Fibroblast of the aortic adventitia (primary cell): ENCODE measurements around the gene TMEM181. TPM values are rescaled to one million over a fixed set of nuclear protein-coding genes. Genes with fewer than 3 reads are reported as not detected.
A peak's percentile ranks its signal among the peaks of the same experiment; 100 is the strongest.

Experiments
- DNase-seq: peaks from one replicate; pipeline ENCODE4 v3.0.0-alpha.2; 2010; ENCODE audit warnings: low read depth
- H3K4me3 ChIP-seq: 2 replicates; pipeline ENCODE4 v1.5.1; 2011; ENCODE audit warnings: low read depth, mild to moderate bottlenecking, control low read depth, low read length, moderate library complexity
- total RNA-seq: library from RNA; depleted of rRNA; stranded (reverse); fragments of >200 nt; gene quantifications from 2 replicates; pipeline ENCODE4 v1.2.3, GENCODE V29; 2012; ENCODE audit warnings: low replicate concordance
- TF ChIP-seq, protein P1 (sequence below): IDR thresholded peaks from 2 replicates; pipeline ENCODE4 v1.5.1; 2011; ENCODE audit warnings: mild to moderate bottlenecking, low read length, control low read depth, inconsistent platforms; ENCODE audit not compliant: insufficient read depth

The TMEM181 gene
- total RNA-seq, 1 donor = 36.2 TPM

DNA sequence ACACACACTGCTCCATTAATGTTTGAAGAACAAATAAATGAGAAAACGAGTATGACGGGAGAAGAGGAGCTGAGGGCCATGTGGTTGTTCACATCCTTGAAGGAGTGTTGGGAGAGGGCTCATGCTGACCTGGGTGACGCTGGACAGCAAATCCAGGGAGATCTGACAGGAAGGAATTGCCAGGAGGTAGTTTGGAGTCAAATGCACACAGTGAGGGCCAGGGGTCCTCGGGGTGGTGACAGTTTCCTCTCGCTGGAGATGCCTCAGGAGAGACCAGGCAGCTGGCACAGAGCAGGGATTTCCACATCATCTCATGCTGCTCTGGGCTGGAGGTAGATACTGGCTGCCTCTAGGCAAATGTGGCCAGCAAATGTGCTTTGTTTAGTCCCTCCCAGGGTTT, 2.0 kb upstream of the TMEM181 start:
- TF ChIP-seq, protein P1, sequence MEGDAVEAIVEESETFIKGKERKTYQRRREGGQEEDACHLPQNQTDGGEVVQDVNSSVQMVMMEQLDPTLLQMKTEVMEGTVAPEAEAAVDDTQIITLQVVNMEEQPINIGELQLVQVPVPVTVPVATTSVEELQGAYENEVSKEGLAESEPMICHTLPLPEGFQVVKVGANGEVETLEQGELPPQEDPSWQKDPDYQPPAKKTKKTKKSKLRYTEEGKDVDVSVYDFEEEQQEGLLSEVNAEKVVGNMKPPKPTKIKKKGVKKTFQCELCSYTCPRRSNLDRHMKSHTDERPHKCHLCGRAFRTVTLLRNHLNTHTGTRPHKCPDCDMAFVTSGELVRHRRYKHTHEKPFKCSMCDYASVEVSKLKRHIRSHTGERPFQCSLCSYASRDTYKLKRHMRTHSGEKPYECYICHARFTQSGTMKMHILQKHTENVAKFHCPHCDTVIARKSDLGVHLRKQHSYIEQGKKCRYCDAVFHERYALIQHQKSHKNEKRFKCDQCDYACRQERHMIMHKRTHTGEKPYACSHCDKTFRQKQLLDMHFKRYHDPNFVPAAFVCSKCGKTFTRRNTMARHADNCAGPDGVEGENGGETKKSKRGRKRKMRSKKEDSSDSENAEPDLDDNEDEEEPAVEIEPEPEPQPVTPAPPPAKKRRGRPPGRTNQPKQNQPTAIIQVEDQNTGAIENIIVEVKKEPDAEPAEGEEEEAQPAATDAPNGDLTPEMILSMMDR = no peak
- H3K4me3 ChIP-seq = no peak overlapping the region
- DNase-seq = no peak

DNA sequence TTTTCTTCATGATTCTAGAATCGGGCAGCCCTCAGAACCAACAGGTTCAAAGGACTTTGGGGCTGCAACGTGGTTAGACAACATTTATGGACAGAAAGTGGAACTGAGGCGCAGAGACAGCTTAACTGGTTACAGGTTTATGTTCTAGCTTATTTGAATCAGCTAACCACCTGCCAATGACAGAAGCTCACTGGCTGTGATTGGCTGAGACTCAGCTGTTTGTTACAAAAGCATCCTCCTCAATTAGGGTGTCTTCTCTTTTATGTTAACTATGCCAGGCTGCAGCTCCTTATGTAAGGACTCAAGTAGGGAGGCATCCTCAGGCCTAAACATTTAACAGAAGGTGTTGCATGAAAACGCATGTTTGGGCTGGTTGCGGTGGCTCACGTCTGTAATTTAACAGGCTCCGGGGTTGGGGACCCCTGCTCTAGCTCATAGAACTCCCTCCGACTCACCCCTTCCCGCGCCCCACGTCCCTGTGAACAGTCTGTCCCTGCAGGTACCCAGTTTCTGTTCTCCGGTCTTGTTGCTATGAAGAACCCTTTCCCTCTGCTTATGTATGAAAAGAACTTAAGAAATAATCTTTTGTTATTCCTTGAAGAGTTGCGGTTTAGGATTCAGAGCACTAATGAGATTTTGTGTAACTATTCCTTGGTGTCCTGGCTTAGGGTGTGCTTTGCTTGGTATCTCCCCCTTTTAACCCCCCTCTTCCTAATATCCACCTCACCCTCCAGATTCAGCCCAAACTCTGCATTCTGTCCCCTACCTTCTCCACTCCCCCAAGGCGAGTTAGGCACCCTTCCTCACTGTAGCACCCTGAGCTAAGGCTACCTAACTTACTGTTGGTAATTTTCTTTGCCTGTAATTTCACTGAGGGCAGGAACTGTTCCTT, 1.2 kb upstream of the TMEM181 start:
- no peak for DNase-seq
- no peak overlapping the region for H3K4me3 ChIP-seq
- TF ChIP-seq, protein P1 = no peak

DNA sequence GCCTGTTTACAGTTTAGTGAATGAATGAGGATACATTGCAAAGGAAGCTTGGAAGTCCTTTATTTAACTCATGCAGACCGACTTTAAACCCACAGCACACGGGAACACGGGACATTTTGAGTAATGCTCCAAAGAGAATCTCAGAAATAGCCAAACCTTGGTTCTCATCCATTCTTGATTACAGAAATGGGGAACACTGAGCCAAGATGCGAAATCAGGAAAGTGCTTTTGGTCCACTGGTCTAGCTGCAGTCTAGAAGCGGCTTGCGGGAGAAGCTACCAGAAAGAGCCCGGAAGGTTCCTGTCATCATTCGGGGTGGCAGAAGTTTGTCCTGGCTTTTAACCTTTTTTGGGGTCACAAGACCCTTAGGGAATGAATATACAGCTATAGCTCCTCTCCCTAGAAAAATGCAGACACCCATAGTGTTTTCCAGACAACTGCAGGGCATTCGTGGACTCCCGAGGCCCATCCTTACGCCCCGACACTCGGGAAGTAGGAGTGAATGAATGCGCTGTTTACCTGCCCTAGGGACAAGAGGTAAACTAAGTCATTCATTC, 475 bp upstream of the TMEM181 start:
- TF ChIP-seq, protein P1 = no peak
- peak overlapping the region; percentile 80 for H3K4me3 ChIP-seq
- no peak for DNase-seq

DNA sequence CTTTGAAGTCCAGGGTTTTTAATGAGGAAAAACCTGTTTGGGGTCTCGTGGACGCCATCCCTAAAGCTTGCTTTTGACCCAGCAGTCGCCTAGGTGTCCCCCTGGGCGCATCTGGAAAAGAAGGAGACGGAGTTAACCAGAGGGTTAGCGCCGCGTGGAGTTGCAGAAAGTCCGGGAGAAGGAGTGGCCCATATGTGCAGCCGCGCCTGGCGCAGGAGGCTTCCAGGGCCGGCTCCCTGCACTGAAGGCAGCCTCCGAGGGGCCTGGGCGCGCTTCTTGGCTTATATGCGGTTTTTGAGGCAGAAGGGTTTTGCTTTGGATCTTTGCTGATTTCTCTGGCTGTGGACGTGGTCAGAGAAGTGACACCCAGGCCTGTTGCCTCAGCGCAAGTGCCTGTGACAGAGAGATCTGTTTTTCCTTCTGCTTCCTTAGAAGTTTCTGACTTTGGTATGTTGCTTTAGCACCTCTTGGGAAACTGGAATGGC, 987 bp downstream of the TMEM181 start:
- DNase-seq = peak; percentile 22
- TF ChIP-seq, protein P1 = no peak
- peak overlapping the region; percentile 80 for H3K4me3 ChIP-seq

DNA sequence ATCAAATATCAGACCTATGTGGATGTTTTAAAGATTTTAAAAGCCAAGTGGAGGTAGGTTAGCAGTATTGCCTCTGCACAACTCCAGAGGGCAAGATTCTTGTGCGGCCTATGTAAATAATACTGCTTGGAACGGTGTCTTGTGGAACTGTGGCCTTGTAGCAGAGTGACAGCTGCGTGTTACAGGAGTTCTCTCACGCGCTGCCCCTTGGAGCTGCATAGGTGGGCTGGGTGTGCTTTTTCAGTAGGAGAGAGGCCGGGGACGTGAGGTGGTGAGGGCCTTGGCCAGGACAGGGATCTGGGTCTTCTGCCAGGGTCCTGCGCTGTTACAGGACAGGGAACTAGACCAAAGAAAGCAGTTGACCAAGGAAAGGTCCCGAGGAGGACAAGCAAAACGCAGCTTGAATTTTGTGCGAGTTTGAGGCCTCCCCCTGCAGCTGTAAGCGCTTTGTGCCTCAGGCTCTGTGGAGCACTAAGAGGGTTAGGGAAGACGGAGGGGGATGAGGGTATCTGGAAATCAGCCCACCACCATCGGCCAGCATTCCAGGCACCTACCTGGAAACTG, 1.5 kb downstream of the TMEM181 start:
- no peak for DNase-seq
- TF ChIP-seq, protein P1 = no peak
- peak overlapping the region; percentile 80 for H3K4me3 ChIP-seq

DNA sequence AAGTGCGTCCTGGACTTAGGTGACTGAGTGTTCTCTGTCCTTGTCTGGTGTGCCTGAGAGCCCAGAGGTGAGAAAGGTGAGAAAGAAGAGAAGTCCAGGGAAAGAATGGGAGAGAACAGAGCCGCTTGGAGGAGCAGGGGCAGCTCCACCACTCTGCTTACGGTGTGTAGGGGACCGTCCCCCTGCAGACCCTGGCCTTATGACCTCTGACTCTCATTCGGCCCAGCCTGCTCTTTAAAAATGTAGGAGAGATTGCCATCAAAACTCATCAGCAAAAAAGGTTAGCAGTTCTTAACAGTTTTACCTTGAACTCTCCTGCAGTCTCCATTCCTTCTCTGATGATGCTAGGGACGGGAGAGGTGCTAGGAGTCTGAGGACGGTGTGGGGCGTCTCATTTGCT, 2.0 kb downstream of the TMEM181 start:
- peak overlapping the region; percentile 80 for H3K4me3 ChIP-seq
- no peak for DNase-seq
- TF ChIP-seq, protein P1 = no peak
